Left lung (tissue), 10 donors: Measurements from ENCODE around the gene BTBD18. TPM values are rescaled to one million over a fixed set of nuclear protein-coding genes. Genes with fewer than 3 reads are reported as not detected.
A peak's percentile ranks its signal among the peaks of the same experiment; 100 is the strongest.

Experiments
- ATAC-seq: fragments of 200-7000 bp; cut with Tn5 transposase; one replicate; pipeline ENCODE4 v1.9.1; 2020; ENCODE audit warnings: moderate library complexity
- DNase-seq, 4 donors: peaks; one replicate each; pipeline ENCODE4 v3.0.0-alpha.2; 2013 to 2020
- H3K27ac ChIP-seq, 2 donors: fragments of 200-600 bp; sonication (generic) in 1 of 2; one replicate each; pipeline versions ENCODE4 v1.5.0 to v1.8.0; 2020 to 2021
- H3K27me3 ChIP-seq, 2 donors: fragments of 200-600 bp; sonication (generic) in 1 of 2; one replicate each; pipeline versions ENCODE4 v1.5.0 to v1.8.0; 2020 to 2021
- H3K36me3 ChIP-seq, 2 donors: fragments of 200-600 bp; sonication (generic) in 1 of 2; one replicate each; pipeline versions ENCODE4 v1.5.0 to v1.8.0; 2020 to 2021
- H3K4me1 ChIP-seq, 2 donors: fragments of 200-600 bp; one replicate each; pipeline ENCODE4 v1.8.0; 2021
- H3K4me3 ChIP-seq, 2 donors: fragments of 200-600 bp; sonication (generic) in 1 of 2; one replicate each; pipeline versions ENCODE4 v1.5.0 to v1.8.0; 2020 to 2021; ENCODE audit warnings: mild to moderate bottlenecking in 1 of 2
- H3K9me3 ChIP-seq, 2 donors: fragments of 200-600 bp; sonication (generic) in 1 of 2; one replicate each; pipeline versions ENCODE4 v1.5.0 to v1.8.0; 2020 to 2021
- intact Hi-C, 2 donors: fragments of 100-400 bp; cut with DNase I; formaldehyde crosslinking; loops; one replicate each; pipeline versions ENCODE4 v1.11.2 to v1.14.2; 2022
- polyA plus RNA-seq, 6 donors: library from polyadenylated mRNA; unstranded; fragments of 120-200 nt; gene quantifications; one replicate each; pipeline ENCODE4 v1.2.1, GENCODE V29; 2013; ENCODE audit not compliant: insufficient read length in 6 of 6
- total RNA-seq, 2 donors: library from RNA; stranded (reverse); fragmentation: NEBNext Ultra II Directional; extraction: Animal tissue kit (Norgen Biotek cat#: 25700); gene quantifications; one replicate each; pipeline ENCODE4 v1.2.1, GENCODE V29; 2021
- TF ChIP-seq, protein P1 (sequence below), 2 donors: fragments of 200-600 bp; sonication (generic) in 1 of 2; IDR thresholded peaks; one replicate each; pipeline versions ENCODE4 v1.5.0 to v1.8.0; 2021; ENCODE audit warnings: antibody characterized with exemption in 2 of 2
- donor health status: DM: no; HTN: yes; CAD: no.
- donor health status: DM: no; HTN: no; CAD: no.

BTBD18 gene
- total and polyA plus RNA-seq, 8 donors: 0.21 to 0.56 (median 0.31) TPM; not detected in 2

DNA sequence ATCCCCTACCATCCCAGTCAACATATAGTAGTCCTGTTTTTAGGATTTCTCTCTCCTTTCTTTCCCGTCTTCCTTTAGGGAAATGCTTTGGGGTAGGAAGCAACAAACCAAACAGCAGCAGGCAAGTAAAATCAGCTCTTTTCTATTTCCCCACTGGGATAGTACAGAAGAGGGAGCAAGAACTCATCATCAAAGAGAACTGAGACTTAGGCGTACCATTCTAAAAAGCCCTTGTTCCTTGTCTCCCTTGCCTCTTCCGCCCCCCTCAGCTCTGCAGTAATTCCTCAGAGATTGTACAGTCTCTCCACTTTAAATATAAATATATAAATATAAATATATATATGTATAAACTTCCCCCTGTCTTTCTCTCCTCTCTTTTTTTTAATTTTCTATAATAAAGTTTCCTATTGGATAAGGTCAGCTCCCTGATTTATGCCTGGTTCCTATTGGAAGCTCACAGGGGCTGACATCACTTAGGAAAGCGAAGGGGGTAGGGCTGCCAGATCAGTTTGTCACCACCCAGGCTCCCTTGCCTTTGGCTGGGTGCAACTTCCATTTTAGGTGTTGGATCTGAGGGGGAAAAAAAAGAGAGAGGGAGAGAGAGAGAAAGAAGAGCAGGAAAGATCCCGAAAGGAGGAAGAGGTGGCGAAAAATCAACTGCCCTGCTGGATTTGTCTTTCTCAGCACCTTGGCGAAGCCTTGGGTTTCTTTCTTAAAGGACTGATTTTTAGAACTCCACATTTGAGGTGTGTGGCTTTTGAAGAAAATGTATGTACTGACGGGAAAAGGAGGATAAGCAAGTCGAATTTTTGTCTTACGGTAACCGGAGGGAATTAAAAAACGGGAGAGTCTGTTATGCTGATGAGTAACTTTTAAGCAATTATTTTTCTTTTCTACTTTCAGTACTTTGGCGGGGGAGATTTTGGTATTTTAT lies 9.9 kb upstream of the BTBD18 start, which contains the start of gene CTNND1:
Gene CTNND1, plus strand, starts transcription at position 502 of the 934 bp plus-strand sequence. CDS start 29,677 bp downstream, outside the sequence.
- no peaks in the 10 kb centered on the region for H3K27me3 ChIP-seq
- H3K4me1 ChIP-seq: peaks cover 15 to 37% of the 10 kb centered on the region in 2 donors
- peak in 3 of 4 donors; percentile 90 to 98 (median 94) for DNase-seq
- peak within 1 kb of the TSS; percentile 88 to 91 for H3K27ac ChIP-seq
- no peaks in the 10 kb centered on the region for H3K36me3 ChIP-seq
- intact Hi-C loops: no loop called here
- H3K4me3 ChIP-seq: peak within 1 kb of the TSS; percentile 52 to 65
- ATAC-seq: peak; percentile 97
- TF ChIP-seq, protein P1, sequence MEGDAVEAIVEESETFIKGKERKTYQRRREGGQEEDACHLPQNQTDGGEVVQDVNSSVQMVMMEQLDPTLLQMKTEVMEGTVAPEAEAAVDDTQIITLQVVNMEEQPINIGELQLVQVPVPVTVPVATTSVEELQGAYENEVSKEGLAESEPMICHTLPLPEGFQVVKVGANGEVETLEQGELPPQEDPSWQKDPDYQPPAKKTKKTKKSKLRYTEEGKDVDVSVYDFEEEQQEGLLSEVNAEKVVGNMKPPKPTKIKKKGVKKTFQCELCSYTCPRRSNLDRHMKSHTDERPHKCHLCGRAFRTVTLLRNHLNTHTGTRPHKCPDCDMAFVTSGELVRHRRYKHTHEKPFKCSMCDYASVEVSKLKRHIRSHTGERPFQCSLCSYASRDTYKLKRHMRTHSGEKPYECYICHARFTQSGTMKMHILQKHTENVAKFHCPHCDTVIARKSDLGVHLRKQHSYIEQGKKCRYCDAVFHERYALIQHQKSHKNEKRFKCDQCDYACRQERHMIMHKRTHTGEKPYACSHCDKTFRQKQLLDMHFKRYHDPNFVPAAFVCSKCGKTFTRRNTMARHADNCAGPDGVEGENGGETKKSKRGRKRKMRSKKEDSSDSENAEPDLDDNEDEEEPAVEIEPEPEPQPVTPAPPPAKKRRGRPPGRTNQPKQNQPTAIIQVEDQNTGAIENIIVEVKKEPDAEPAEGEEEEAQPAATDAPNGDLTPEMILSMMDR (IDR thresholded peaks at IDR 0.05): no peak
- H3K9me3 ChIP-seq: no peaks in the 10 kb centered on the region

DNA sequence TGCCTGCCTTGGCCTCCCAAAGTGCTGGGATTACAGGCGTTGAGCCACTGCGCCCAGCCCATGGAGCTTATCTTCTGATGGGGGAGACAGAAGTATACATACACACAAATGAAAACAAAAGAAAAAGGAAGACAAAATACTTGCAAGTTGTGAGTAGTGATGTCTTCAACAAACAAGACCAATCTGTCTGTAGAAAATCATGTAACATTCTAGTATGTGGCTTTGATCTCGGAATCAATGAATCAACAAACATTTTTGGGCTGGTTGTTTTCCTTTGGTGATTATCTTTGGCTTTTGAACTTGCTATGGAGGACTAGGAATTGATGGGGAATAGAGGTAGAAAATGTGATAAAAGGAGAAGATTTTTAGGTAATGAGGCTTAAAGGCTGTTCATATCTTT lies 6.6 kb upstream of the BTBD18 start:
- no peak overlapping the region for H3K27ac ChIP-seq
- no peaks in the 10 kb centered on the region for H3K27me3 ChIP-seq
- H3K9me3 ChIP-seq: no peaks in the 10 kb centered on the region
- intact Hi-C loops: no loop called here
- H3K4me1 ChIP-seq: peaks cover 3 to 6% of the 10 kb centered on the region in 2 donors
- H3K4me3 ChIP-seq: no peak overlapping the region
- ATAC-seq (no peak), DNase-seq (no peak)
- TF ChIP-seq, protein P1 (IDR thresholded peaks at IDR 0.05): no peak
- H3K36me3 ChIP-seq: no peaks in the 10 kb centered on the region

DNA sequence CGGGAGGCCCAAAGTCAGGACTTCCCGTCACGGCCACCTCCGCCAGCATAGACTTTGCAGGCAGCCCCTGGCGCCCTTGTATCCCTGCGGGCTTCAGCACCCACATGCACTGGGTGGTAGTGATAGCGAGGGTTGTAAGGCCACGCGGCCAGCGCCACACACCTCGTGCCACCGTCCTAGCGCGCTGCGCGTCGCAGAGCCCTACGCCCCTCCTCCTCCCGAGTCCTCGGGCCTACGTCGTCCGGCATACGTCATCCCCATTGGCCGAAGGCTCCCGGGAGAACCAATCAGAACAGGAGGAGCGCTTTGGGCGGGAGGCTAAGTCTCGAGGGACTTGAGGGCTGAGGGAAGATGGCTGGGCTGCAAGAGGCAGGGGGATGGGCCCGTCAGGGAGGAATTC lies 1.3 kb upstream of the BTBD18 start:
- Histone ChIP-seq H3K4me3 (no peak overlapping the region), H3K27me3 (no peaks in the 10 kb centered on the region), H3K27ac (no peak overlapping the region), H3K4me1 (peaks cover 0 to 7% of the 10 kb centered on the region in 2 donors), H3K9me3 (no peaks in the 10 kb centered on the region), H3K36me3 (no peaks in the 10 kb centered on the region)
- TF ChIP-seq, protein P1 (IDR thresholded peaks at IDR 0.05): no peak
- intact Hi-C loops: loop anchor here in 1 of 2 donors (5.0 kb wide), 1 partner anchor 44 kb away; no protein-coding TSS in a partner anchor
- ATAC-seq (no peak), DNase-seq (no peak)

DNA sequence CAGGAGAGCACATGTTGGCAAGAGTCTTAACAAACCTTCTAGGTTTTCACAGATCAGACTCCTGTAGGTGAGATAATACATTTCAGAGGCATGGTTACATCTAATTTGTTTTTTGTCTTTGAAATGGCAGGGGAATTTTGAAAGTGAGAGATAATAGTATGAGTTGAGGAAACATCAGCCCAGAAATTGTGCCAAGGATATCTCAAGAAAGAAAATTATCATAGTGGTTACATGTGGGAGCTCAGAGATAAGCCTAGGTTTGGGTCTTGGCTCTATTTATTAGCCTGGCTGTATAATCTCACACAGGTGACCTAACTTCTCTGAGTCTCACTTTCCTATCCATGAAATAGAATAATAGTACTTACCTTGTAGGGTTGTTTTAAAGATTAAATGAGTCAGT lies 443 bp downstream of the BTBD18 start:
- DNase-seq (no peak), ATAC-seq (no peak)
- intact Hi-C loops: loop anchor here in 1 of 2 donors (5.0 kb wide), 1 partner anchor 46 kb away; no protein-coding TSS in a partner anchor
- Histone ChIP-seq H3K4me3 (no peak overlapping the region), H3K9me3 (no peaks in the 10 kb centered on the region), H3K27me3 (no peaks in the 10 kb centered on the region), H3K4me1 (peaks cover 0 to 7% of the 10 kb centered on the region in 2 donors), H3K36me3 (peaks cover 0 to 1% of the 10 kb centered on the region in 2 donors), H3K27ac (peak overlapping the region in 1 of 2 donors; percentile 2)
- TF ChIP-seq, protein P1 (IDR thresholded peaks at IDR 0.05): no peak

DNA sequence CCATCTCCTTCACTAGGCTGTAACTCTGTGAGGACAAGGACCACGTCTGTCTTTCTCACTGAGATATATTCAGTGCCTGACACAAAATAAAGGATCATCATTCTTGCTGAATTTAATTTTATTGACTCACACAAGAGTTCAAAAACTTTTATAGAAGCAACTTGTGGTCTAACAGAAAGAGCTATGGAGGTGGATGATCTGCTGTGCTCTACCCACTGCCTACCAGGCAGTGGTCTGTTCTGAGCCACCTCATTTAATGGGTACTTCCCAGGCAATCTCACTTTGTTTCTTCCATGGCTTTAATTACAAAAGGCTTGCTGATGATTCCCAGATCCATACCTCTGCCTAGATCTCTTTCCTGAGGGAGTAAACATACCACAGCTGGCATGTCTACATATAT lies 4.7 kb downstream of the BTBD18 start:
- intact Hi-C loops: no loop called here
- H3K36me3 ChIP-seq: peaks cover 0 to 36% of the 10 kb centered on the region in 2 donors
- DNase-seq (no peak), ATAC-seq (no peak)
- no peaks in the 10 kb centered on the region for H3K9me3 ChIP-seq
- H3K4me3 ChIP-seq: no peak overlapping the region
- H3K27ac ChIP-seq: no peak overlapping the region
- TF ChIP-seq, protein P1 (IDR thresholded peaks at IDR 0.05): no peak
- H3K4me1 ChIP-seq: peaks cover 6 to 23% of the 10 kb centered on the region in 2 donors
- H3K27me3 ChIP-seq: no peaks in the 10 kb centered on the region
